ENCODE measurements around the gene CENPO. TPM values are rescaled to one million over a fixed set of nuclear protein-coding genes. Genes with fewer than 3 reads are reported as not detected.

The CENPO gene
- total and polyA plus RNA-seq, 2 donors (not counting 3 experiments of a cell fraction or from before 2014, with no cell fraction given) = 26.8 to 45.3 TPM

DNA sequence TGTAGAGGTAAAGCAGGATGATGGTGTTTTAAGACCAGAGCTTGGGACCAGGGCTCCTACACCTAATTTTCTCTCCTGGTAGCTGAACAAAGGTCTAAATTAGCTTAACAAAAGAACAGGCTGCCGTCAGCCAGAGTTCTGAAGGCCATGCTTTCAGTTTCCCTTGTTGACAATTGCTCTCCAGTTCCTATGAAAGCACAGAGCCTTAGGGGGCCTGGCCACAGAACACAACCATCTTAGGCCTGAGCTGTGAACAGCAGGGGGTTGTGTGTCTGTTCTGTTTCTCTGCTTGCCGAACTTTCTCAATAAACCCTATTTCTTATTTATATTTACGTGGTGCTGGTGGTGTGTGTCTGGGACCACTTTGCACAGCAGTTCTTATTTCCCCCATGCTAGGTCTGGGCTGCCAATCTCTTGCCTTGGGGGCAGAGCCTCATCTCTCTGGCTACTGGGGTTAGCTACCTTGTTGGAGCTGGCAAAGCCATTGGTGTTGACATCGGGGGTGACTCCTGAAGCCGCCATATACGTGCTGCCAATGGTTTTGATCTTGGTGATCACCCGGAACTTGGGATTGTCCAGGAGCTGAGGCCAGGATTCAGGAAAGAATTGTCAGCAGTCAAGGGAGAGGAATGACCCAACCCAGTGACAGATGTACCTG is 29.0 kb downstream of the CENPO start:
- FAIRE-seq = no peak

DNA sequence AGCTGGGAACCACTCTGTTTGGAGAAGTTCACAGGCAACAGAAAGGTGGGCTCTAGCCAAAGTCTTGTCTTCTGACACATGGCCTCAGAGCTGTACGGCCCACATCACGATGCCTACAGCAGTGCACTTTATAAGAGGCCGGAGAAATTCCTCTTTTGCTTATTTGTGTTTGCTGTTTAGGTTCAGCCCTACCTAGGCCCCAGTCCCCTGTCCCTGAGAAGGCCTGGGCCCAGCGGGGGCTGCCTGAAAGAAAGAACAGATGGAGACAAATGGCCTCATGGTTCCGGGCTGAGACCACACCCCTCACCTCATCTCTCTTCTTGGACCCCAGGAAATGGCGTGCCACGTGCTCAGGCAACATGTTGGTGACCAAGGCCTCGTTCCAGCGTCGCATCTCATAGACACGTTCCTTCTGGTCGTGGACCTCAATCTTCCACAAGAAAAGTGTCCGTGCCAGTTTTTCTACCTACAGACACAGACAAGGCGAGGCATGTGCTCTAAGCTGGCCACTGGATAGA is 30.9 kb downstream of the CENPO start:
- intact Hi-C loops (cut with micrococcal nuclease) = no loop called here
- POLR2A ChIA-PET = no interaction called here
- BruUV-seq (replicated peaks) = no TSS peak
- FAIRE-seq (no peak), DNase-seq (ENCODE audit: low read depth, low spot score) (no peak)
- Histone ChIP-seq H3K9me1 (replicated peaks; ENCODE audit: control insufficient read depth, extremely low read depth, insufficient read depth, low read length) (no peaks in the 10 kb centered on the region), H3K4me1 (ENCODE audit: control insufficient read depth, extremely low read depth, insufficient read depth, low read length) (peaks cover 20% of the 10 kb centered on the region), H2AFZ (ENCODE audit: low read depth, low read length) (no peak overlapping the region), H3K79me2 (ENCODE audit: control insufficient read depth, insufficient read depth, low read length) (no peaks in the 10 kb centered on the region), H3K27me3 (ENCODE audit: control insufficient read depth in 2 of 2, insufficient read depth in 2 of 2, low read length in 2 of 2) (no peaks in the 10 kb centered on the region), H3K9me3 (replicated peaks; ENCODE audit: control insufficient read depth, insufficient read depth, low read length) (no peaks in the 10 kb centered on the region), H3K4me2 (ENCODE audit: insufficient read depth, low read length) (no peak overlapping the region), H3K36me3 (ENCODE audit: control insufficient read depth in 2 of 2, extremely low read depth in 1 of 2, insufficient read depth in 2 of 2, low read length in 2 of 2) (peaks cover 13 to 16% of the 10 kb centered on the region in 2 experiments), H3K4me3 (replicated peaks in 1 of 3; ENCODE audit: insufficient read depth in 1 of 3, low read depth in 1 of 3, low read length in 3 of 3) (no peak overlapping the region), H4K20me1 (replicated peaks; ENCODE audit: control insufficient read depth, extremely low read depth, insufficient read depth, low read length) (no peaks in the 10 kb centered on the region), H3K9ac (replicated peaks; ENCODE audit: extremely low read depth, insufficient read depth, low read length) (no peak overlapping the region), H3K27ac (ENCODE audit: insufficient read depth, low read depth, low read length) (no peak overlapping the region)
- CTCF ChIA-PET = interaction anchor here (0.5 to 4.4 kb wide), 5 partner anchors 10 to 414 kb away, joined by 3 to 22 read pairs (median 4); no protein-coding TSS in a partner anchor
- dilution Hi-C loops (cut with MboI; ENCODE audit: extremely low pct_ligation_motif_present, low sequenced_read_pairs) = no loop called here
- TF ChIP-seq JUN (IDR thresholded peaks at IDR 0.05; ENCODE audit: borderline replicate concordance, insufficient read depth, insufficient read length, low read depth) = no peak
- no peak for TF ChIP-seq FOS (IDR thresholded peaks at IDR 0.05; ENCODE audit: borderline replicate concordance, insufficient read depth, low read length)
- TF ChIP-seq, protein P1, sequence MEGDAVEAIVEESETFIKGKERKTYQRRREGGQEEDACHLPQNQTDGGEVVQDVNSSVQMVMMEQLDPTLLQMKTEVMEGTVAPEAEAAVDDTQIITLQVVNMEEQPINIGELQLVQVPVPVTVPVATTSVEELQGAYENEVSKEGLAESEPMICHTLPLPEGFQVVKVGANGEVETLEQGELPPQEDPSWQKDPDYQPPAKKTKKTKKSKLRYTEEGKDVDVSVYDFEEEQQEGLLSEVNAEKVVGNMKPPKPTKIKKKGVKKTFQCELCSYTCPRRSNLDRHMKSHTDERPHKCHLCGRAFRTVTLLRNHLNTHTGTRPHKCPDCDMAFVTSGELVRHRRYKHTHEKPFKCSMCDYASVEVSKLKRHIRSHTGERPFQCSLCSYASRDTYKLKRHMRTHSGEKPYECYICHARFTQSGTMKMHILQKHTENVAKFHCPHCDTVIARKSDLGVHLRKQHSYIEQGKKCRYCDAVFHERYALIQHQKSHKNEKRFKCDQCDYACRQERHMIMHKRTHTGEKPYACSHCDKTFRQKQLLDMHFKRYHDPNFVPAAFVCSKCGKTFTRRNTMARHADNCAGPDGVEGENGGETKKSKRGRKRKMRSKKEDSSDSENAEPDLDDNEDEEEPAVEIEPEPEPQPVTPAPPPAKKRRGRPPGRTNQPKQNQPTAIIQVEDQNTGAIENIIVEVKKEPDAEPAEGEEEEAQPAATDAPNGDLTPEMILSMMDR (IDR thresholded peaks at IDR 0.05; ENCODE audit: extremely low read depth in 1 of 2, insufficient read depth in 1 of 2, low read depth in 1 of 2, low read length in 2 of 2) = no peak
- no peak for TF ChIP-seq MAX (IDR thresholded peaks at IDR 0.05; ENCODE audit: insufficient read depth, insufficient read length)
- TF ChIP-seq GATA2 (IDR thresholded peaks at IDR 0.05; ENCODE audit: insufficient read depth, insufficient read length, low read depth, low read length) = no peak
- no peak for TF ChIP-seq EZH2 (IDR thresholded peaks at IDR 0.05; ENCODE audit: borderline replicate concordance, low read depth, low read length, severe bottlenecking)
- TF ChIP-seq MYC (IDR thresholded peaks at IDR 0.05; ENCODE audit: low read depth, low read length) = no peak
- TF ChIP-seq POLR2A (IDR thresholded peaks at IDR 0.05; ENCODE audit: low read depth, low read length) = no peak
- no peak for TF ChIP-seq POLR2AphosphoS5 (IDR thresholded peaks at IDR 0.05; ENCODE audit: insufficient read depth, low read depth, low read length)

More for the DNA sequence above, 29.0 kb downstream of the CENPO start:
- intact Hi-C loops (cut with micrococcal nuclease) (no loop called here), dilution Hi-C loops (cut with MboI; ENCODE audit: extremely low pct_ligation_motif_present, low sequenced_read_pairs) (no loop called here)
- Histone ChIP-seq H2AFZ (ENCODE audit: low read depth, low read length) (no peak overlapping the region), H3K4me2 (ENCODE audit: insufficient read depth, low read length) (no peak overlapping the region), H3K27me3 (ENCODE audit: control insufficient read depth in 2 of 2, insufficient read depth in 2 of 2, low read length in 2 of 2) (no peaks in the 10 kb centered on the region), H3K9me3 (replicated peaks; ENCODE audit: control insufficient read depth, insufficient read depth, low read length) (no peaks in the 10 kb centered on the region), H3K27ac (ENCODE audit: insufficient read depth, low read depth, low read length) (no peak overlapping the region), H3K36me3 (ENCODE audit: control insufficient read depth in 2 of 2, extremely low read depth in 1 of 2, insufficient read depth in 2 of 2, low read length in 2 of 2) (peaks cover 16 to 21% of the 10 kb centered on the region in 2 experiments), H3K4me1 (ENCODE audit: control insufficient read depth, extremely low read depth, insufficient read depth, low read length) (peaks cover 23% of the 10 kb centered on the region), H3K79me2 (ENCODE audit: control insufficient read depth, insufficient read depth, low read length) (no peaks in the 10 kb centered on the region), H3K9ac (replicated peaks; ENCODE audit: extremely low read depth, insufficient read depth, low read length) (no peak overlapping the region), H4K20me1 (replicated peaks; ENCODE audit: control insufficient read depth, extremely low read depth, insufficient read depth, low read length) (no peaks in the 10 kb centered on the region), H3K4me3 (replicated peaks in 1 of 3; ENCODE audit: insufficient read depth in 1 of 3, low read depth in 1 of 3, low read length in 3 of 3) (no peak overlapping the region), H3K9me1 (replicated peaks; ENCODE audit: control insufficient read depth, extremely low read depth, insufficient read depth, low read length) (no peaks in the 10 kb centered on the region)
- no peak for TF ChIP-seq EZH2 (IDR thresholded peaks at IDR 0.05; ENCODE audit: borderline replicate concordance, low read depth, low read length, severe bottlenecking)
- TF ChIP-seq FOS (IDR thresholded peaks at IDR 0.05; ENCODE audit: borderline replicate concordance, insufficient read depth, low read length) = no peak
- TF ChIP-seq POLR2A (IDR thresholded peaks at IDR 0.05; ENCODE audit: low read depth, low read length) = peak; percentile 1
- no peak for TF ChIP-seq POLR2AphosphoS5 (IDR thresholded peaks at IDR 0.05; ENCODE audit: insufficient read depth, low read depth, low read length)
- no peak for TF ChIP-seq GATA2 (IDR thresholded peaks at IDR 0.05; ENCODE audit: insufficient read depth, insufficient read length, low read depth, low read length)
- no peak for TF ChIP-seq MYC (IDR thresholded peaks at IDR 0.05; ENCODE audit: low read depth, low read length)
- no TSS peak for BruUV-seq (replicated peaks)
- CTCF ChIA-PET = interaction anchor here (0.8 to 1.4 kb wide), 4 partner anchors 10 to 412 kb away, joined by 3 to 4 read pairs (median 4); no protein-coding TSS in a partner anchor
- DNase-seq (ENCODE audit: low read depth, low spot score) = no peak
- POLR2A ChIA-PET = no interaction called here

Data from endothelial cell of umbilical vein (primary cell).